Effector CD4-positive, alpha-beta T cell (primary cell): ENCODE data around the gene ULK4.
"Not testable (repeated sequence)": the region's sequence is repeated elsewhere in the genome, so short reads cannot be mapped to it uniquely, and the experiment has no call there.

ENCODE experiments used
- DNase-seq: peaks from one replicate; pipeline ENCODE4 v3.0.0-alpha.2; 2020

The ULK4 gene

DNA sequence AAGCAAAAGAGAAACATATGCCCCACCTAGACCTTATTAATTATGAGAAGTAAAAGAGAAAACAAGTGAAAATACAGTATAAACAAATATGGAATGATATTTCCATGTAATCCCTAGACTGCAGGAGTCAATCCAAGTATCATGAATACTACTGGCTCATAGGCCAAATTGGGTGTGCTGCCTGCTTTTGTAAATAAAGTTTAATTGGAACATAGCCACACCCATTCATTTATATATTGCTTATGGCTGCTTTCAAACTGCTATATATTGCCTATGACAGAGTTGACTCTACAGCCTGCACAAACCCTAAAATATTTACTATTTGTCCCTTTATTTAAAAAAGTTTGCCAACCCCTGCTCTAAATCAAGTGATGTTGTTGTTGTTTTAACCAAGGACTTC lies 5.3 kb downstream of the ULK4 start:
- DNase-seq: no peak

DNA sequence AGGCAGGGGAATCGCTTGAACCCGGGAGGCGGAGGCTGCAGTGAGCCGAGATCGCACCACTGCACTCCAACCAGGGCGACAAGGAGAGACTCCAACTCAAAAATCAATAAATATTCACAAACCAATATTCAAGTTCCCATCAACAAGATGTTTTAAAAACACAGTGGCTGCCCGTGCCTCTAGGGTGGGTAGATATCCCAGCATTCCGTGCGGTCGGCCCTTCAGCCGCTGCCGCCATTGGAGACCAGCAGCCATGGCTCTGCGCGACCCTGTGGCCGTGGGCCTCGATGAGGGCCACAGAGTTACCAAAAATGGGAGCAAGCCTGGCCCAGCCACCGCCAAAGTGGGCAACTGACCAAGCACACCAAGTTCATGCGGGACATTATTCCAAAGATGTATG lies 6.7 kb downstream of the ULK4 start:
- DNase-seq: no peak

DNA sequence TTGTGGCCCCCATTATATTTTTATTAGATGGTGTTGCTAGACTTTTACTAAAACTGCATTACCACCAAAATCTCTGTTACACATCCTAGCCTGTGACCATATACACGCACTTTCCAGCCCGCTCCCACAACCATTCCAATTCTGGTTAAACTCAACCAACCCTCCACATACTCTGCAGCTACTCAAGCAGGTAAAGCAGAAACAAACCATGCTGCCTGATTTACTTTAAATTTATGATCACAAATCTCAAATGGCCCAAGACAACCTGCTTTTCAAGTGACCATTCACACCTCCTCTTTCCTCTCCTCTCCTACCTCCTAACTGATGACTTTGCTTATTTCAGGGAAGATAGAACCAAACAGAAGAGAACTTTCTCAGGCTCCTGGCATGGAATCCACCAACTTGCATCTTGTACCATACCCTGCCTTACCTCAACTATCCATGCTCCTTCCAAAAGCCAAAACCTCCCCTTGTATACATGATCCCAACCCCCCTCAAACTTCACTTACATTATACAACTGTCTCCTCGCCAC lies 18.5 kb downstream of the ULK4 start:
- no peak for DNase-seq

DNA sequence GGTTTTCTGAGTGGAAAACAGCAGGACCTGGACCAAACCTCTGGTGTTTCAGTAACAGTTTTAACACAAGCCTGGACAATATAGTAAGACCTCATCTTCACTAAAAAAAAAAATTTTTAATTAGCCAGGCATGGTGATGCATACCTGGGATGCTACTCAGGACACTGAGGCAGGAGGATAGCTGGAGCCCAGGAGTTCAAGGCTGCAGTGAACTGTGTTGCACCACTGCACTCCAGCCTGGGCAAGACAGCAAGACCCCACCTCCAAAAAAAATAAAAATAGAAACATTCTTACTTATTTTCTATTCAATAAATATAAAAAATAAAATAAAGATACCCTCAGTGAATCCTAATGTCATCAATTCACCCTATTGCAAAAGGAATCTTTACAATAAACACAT lies 21.5 kb downstream of the ULK4 start:
- no peak for DNase-seq

- DNase-seq: no peak
These were observed 25.5 kb downstream of the ULK4 start for GRCh38 chr3:41936384-41936783.

DNA sequence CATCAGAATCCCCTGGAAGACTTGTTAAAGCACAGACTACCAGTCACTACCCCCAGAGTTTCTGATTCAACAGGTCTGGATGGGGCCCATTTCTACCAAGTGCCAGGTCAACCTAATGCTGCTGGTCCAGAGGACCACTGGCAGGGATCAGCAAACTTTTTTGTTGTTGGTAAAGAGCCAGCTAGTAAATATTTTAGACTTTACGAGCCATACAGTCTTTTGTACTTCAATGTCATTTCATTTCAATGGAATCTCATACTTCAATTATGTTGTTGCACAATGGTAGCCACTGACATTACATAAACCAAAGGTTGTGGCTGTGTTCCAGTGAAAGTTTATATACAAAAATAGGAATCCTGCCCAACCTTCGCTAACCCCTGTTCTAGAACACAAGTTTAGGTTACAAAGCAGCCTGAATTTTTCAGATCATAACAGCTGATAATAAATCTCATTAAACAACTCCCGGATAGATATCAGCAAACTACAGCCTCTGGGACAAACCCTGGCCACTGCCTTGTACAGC lies 28.7 kb downstream of the ULK4 start:
- DNase-seq: no peak

- DNase-seq: no peak
These were observed 29.4 kb downstream of the ULK4 start for GRCh38 chr3:41932464-41932863.

- DNase-seq: no peak
These were observed 41.4 kb downstream of the ULK4 start for GRCh38 chr3:41920406-41920965.

GRCh38 chr3:41915353-41915752 lies 46.5 kb downstream of the ULK4 start:
- no peak for DNase-seq

GRCh38 chr3:41912280-41912679 lies 49.6 kb downstream of the ULK4 start:
- no peak for DNase-seq

GRCh38 chr3:41907330-41908073 lies 54.4 kb downstream of the ULK4 start:
- no peak for DNase-seq

GRCh38 chr3:41900265-41900664 lies 61.6 kb downstream of the ULK4 start:
- DNase-seq: no peak

DNA sequence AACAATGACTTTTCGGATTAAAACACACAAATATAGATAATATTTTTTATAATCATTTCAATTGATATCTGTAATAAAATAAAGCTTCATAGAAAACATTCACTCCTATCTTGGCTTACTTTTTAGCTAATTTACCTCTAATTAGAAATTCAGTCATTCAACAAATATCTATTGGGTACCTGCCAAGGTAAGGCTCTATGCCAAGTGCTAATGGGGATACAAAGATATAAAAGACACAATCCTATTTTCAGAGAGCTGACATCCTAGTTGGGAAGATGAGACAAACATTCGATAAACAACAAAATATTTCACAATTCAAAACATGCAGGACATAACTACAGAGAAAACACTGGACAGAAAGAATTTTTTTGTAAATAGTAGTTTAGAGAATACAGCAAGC lies 63.3 kb downstream of the ULK4 start:
- DNase-seq: no peak

DNA sequence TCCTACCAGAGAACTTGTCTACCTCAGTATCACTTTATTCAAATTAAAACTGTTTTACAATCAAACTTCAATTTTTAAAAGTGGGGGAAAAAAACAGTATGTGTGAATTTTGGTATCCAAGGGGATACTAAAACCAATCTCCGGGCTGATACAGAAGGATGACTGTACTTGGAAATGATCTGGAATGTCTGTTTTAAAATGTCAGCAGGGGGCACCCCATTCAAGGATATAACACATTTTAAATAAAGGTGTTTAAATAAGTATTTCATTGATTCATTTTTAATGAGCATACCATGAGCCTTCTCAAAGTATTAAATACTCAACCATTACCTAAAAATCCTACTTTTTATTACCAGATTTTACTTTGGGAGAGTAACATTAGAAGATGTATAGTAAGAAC lies 67.9 kb downstream of the ULK4 start:
- peak; percentile 3 for DNase-seq

DNA sequence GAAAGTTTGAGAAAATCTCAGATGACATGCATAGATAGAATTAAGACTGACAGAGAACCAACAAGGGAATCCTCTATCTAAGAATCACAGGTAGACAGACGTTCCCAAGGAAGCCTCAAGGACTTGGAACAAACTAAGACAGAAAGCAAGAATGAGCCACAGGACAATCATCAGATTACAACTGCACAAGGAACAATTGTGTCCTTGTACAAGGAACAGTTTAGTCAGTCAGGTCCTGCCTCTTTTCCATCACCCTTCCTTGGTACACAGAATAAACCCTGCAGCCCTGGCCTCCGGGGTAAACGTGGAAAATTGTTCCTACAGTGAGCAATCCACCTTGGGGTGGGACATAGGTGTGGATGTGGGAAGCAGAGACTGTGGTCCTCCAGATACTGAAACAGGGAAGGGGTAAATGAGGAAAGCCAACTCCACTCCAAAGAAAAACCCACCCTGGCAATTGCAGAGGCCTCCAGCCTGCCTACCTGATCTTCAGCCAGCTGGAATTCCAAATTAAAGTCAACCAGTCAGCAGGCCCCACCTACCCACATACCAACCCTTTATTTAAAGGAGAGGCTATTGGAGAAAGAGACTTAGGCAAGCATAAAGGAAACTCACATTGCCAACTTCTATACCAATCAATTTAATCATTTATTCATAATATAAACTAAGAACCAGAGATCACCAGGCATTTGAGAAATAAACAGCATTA lies 73.4 kb downstream of the ULK4 start:
- DNase-seq: no peak

GRCh38 chr3:41882956-41883355 lies 78.9 kb downstream of the ULK4 start:
- DNase-seq: no peak

GRCh38 chr3:41881233-41881821 lies 80.6 kb downstream of the ULK4 start:
- no peak for DNase-seq

DNA sequence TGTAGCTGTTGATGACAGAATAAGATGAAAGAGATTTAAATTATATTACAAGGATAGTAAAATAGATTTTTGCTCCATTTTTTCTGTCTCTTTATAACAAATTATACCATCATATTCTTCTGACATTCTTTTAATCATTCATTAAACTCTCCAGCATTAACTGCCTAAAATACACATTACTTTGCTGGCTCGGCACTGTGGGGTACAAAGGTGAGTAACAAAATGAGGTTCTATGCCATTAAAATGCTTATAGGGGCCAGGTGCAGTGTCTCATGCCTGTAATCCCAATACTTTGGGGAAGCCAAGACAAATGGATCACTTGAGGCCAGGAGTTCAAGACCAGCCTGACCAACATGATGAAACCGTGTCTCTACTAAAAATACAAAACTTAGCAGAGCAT lies 81.5 kb downstream of the ULK4 start:
- no peak for DNase-seq

- DNase-seq: not testable (repeated sequence)
These were observed 84.2 kb downstream of the ULK4 start for GRCh38 chr3:41877741-41878140.

- no peak for DNase-seq
These were observed 87.9 kb downstream of the ULK4 start for GRCh38 chr3:41874022-41874421.

DNA sequence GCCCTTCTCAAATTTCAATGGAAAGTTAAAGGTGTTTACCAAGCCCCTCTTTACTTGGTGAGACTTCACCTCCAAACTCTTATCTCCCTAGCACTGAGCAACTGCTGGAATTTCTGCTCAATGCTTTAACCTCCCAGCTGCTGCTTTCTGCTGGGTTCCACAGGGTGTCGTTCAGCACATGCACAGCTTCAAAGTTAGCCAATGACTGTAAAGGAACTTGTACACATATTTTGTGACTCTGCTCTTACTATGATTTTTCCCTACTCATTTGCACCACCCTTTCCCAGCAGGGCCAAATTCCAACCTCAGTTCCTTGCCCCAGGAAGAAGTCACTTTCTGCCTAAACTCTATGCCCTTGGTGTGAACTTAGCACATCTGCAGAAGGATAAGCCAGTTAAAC lies 89.7 kb downstream of the ULK4 start:
- no peak for DNase-seq

DNA sequence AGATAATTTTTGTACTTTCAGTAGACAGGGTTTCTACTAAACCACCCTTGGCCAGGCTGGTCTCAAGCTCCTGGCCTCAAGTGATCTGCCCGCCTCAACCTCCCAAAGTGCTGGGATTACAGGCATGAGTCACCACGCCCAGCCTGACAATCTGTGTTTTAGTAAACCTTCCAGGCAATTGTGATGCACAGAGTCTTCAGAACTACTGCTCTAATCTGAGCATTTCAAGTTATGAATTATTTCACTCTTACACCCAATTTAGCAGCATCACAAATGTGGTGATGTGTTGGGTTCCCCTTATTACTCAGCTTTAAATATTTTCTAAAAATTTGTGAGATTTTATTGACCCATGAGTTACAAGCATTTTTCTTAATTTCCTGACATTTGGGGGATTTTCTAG lies 94.4 kb downstream of the ULK4 start:
- DNase-seq: no peak

GRCh38 chr3:41866298-41866697 lies 95.6 kb downstream of the ULK4 start:
- no peak for DNase-seq
